DMS114 treated with DMSO at 0.1 percent for 48 hours (cell line): ENCODE results near the gene DUS1L.
A peak's percentile ranks its signal among the peaks of the same experiment; 100 is the strongest.

Source experiments
- DNase-seq: peaks from one replicate; lab custom pipeline; 2025; ENCODE audit not compliant: unreplicated experiment; lab: John Stamatoyannopoulos, UW

The DUS1L gene

GRCh38 chr17:82056729-82057621 lies 8.6 kb downstream of the DUS1L start:
- no peak for DNase-seq

- DNase-seq: no peak
Measured at GRCh38 chr17:82055965-82056728, 9.5 kb downstream of the DUS1L start.

GRCh38 chr17:82055023-82055964 lies 10.3 kb downstream of the DUS1L start:
- no peak for DNase-seq

- no peak for DNase-seq
Measured at GRCh38 chr17:82054351-82055022, 11.1 kb downstream of the DUS1L start.

GRCh38 chr17:82053556-82054263 lies 11.9 kb downstream of the DUS1L start:
- DNase-seq: no peak

- no peak for DNase-seq
Measured at GRCh38 chr17:82053130-82053529, 12.5 kb downstream of the DUS1L start.

- no peak for DNase-seq
Measured at GRCh38 chr17:82052638-82053059, 13.0 kb downstream of the DUS1L start.

GRCh38 chr17:82051776-82052637 lies 13.6 kb downstream of the DUS1L start, which contains the start of the genes GPS1 and RFNG:
GPS1 (plus strand) TSS chr17:82051898; CDS start chr17:82051932, 34 bp downstream.
RFNG (minus strand) TSS chr17:82051811; CDS start chr17:82051766, 45 bp downstream.
- DNase-seq: peak; percentile 45

- DNase-seq: no peak
Measured at GRCh38 chr17:82050761-82051641, 14.6 kb downstream of the DUS1L start.

- no peak for DNase-seq
Measured at GRCh38 chr17:82050152-82050760, 15.3 kb downstream of the DUS1L start.

- DNase-seq: no peak
Measured at GRCh38 chr17:82049521-82049971, 16.1 kb downstream of the DUS1L start.

GRCh38 chr17:82049106-82049505 lies 16.5 kb downstream of the DUS1L start:
- no peak for DNase-seq

GRCh38 chr17:82048571-82048971 lies 17.0 kb downstream of the DUS1L start:
- DNase-seq: no peak

- DNase-seq: no peak
Measured at GRCh38 chr17:82047914-82048570, 17.6 kb downstream of the DUS1L start.

- DNase-seq: no peak
Measured at GRCh38 chr17:82047379-82047778, 18.2 kb downstream of the DUS1L start.

- DNase-seq: no peak
Measured at GRCh38 chr17:82046903-82047302, 18.7 kb downstream of the DUS1L start.
